NOMO-1 (cell line): ENCODE data around the gene MED14.
"Not testable (repeated sequence)": the region's sequence is repeated elsewhere in the genome, so short reads cannot be mapped to it uniquely, and the experiment has no call there.

Experiments
- DNase-seq, 2 experiments: peaks; one replicate each; lab custom pipeline; 2025; ENCODE audit not compliant: unreplicated experiment in 2 of 2; lab: John Stamatoyannopoulos, UW

MED14 gene

GRCh38 chrX:40732499-40732898, 2.8 kb downstream of the MED14 start:
- DNase-seq: not testable (repeated sequence)

- no peak for DNase-seq
Measured at GRCh38 chrX:40729598-40730584, 5.5 kb downstream of the MED14 start.

DNA sequence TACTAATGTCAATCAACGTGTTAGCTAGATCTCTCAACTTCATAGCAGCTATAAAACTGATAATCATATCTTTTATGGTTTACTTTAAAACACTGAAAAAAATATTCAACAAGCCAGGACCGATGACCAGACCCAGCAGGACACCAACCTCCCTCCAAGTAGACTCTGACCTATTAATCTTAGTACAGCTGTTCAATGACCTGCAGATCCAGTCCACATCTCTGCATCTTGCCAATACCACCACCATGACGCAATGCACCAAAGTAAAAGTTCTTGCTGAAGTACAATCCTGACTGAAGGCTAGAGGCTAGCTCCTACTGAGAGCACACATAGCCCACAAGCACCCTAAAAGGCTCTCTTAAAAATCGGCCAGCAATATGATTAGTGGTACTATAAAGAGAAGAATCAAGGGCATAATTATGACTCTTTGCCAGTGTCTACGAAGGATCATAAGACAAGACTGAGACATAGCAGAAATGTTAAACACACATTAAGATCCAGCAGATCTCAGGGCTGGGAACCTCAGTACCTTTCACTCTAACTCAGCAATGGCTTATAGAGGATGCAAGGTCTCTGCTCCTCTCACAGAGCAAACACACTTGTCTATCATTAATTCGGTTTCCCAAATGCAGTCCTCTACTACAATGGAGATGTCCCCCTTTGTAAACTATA, 7.6 kb downstream of the MED14 start:
- DNase-seq: no peak

DNA sequence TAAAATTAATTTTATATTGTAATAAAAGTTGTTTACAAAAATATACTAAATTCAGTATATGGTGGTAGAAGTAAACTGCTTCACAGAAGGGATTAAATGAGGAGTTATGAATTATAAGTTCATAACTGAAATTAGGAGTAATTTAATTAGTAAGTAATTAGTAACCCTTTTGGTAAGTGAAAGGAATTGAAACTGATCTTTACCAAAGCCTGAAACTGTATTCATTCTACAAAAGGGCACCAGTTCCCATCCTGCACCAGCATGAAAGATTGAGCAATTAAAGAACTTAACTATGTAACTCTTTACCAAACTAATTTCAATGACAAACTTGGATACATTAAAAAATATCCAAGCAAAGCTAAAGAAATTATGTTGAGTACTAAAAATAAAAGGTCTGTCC, 8.2 kb downstream of the MED14 start:
- no peak for DNase-seq

- DNase-seq: no peak
Measured at GRCh38 chrX:40722930-40723329, 12.4 kb downstream of the MED14 start.

DNA sequence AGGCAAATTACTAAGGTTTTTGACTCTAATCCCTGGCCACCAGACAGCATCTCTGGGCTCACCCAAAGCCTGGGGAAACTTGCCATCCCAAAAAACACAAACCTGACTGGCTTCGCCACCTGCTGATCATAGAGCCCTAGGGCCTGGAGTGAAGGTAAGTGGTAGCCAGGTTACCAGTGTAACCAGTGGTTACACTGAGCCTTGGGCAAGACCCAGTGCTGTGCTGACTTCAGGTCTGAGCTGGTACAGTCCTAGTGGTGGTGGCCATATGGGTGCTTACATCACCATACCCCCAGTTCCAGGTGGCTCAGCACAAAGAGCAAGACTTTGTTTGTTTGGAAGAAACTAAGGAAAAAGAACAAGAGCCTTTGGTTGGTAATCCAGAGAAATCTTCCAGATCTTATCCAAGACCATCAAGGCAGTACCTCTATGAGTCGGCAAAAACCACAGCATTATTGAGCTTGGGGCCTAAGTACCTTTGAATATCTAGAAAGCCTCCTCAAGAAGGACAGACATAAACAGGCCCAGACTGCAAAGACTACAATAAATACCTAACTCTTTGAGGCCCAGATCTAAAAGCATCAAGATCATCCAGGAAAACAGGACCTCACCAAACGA, 13.7 kb downstream of the MED14 start:
- DNase-seq: no peak

GRCh38 chrX:40720792-40721191, 14.6 kb downstream of the MED14 start:
- DNase-seq: no peak

DNA sequence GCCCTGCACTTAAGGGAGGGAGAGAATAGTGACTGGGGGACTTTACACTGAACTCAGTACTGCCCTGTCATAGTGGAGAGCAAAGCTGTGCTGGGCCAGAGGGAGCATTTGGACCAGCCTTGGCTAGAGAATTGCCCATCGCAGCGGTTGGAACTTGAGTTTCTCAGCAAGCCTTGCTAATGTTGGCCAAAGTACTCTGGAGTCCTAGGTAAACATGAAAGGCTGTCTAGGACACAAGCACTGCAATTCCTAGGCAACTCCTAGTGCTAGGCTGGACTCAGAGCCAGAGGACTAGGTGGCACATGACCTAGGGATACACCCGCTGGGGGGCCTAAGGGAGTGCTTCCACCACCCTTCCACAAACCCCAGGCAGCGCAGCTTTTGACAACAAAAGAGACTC, 15.0 kb downstream of the MED14 start:
- no peak for DNase-seq

GRCh38 chrX:40719731-40720130, 15.6 kb downstream of the MED14 start:
- no peak for DNase-seq

- DNase-seq: no peak
Measured at GRCh38 chrX:40719218-40719617, 16.1 kb downstream of the MED14 start.

DNA sequence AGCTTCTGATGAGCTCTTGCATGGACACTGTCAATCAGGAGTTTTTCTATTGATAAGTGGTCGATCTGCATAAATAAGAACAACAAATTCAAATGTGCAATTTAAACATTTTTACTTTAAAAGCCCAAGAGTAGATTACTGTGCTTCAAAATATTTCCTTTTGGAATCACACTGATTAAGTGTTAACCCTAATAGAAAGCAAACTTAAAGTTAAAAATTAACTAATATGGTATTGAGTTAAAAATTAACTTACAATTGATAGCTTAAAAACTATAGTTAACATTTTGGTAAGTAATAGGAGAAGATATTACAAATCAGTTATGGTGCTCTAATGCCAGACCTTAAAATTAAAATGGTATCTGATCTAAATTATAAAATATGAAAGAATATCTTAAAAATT, 25.9 kb downstream of the MED14 start:
- DNase-seq: no peak

DNA sequence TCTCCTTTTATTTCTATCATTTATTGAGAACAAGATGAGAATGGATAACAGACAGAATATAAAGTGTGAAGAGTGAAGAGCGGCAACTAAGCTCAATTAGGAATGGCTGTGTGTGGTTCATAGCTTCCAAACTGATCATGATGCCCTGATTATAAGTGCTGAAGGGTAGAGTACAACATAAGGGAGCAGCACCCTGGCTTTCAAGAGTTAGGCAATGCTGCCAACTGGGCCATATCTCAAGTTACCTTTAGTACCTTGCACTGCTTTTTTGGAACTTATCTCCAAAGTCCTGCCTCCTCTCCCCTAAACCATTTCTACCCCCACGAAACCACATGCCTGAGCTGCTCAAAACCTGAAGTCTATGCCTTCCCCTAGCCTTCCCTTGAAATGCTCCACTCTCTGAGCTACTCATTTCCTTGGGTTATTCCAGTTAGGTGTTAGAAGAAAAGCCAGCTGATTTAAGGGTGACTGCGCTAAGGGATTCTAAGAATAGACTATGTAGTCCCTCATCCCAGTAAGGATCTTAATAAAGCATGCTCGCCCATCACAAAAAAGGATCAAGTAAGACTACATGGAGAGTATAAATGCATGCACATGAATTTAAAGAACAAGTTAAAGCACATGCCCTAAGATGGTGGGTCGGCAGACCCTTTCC, 29.6 kb downstream of the MED14 start:
- DNase-seq: no peak

DNA sequence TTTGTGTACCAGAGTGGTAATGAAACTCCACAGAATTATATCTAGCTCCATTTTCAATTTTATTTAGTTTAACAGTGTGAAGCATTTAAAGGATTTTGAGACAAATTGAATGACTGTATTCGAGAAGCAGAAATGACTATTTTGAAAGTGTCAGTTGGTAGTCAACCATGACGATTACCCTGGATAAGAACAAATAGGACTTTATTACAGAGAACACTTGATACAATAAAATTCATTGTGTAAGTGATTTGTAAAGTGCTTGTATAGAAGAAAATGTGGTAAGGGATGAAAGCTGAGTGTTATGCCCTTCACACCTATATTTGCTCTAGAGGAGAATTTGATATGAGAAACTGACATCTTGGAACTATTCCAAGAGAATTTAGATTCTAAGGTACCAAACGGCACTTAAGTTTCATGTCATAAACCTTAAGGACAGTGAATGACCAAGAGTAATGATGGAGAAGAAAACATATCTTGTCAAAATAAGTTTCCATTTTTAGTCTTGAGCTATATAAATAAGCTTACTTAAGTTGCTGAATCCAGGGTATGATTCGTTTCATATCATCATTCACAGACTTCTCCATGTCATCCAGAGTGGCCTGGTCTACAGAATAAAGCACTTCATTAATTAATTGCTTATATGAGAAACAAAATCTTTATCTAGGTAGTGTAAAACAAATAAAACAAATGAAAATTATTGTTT, 34.6 kb downstream of the MED14 start:
- no peak for DNase-seq

DNA sequence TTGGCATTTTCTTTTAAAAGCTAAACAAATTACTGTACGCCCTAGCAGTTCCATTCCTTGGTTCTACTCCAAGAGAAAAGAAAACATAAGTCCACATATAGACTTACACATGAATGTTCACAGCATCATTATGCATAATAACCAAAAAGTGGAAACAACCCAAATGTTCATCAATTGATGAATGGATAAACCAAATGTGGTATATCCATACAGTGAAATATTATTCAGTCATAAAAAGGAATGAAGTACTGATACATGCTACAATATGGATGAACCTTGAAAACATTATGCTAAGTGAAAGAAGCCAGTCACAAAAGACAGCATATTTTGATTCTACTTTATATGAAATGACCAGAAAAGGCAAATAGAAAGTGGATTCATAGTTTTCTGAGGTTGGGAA, 36.5 kb downstream of the MED14 start:
- no peak for DNase-seq

GRCh38 chrX:40694802-40695201, 40.5 kb downstream of the MED14 start:
- DNase-seq: no peak

DNA sequence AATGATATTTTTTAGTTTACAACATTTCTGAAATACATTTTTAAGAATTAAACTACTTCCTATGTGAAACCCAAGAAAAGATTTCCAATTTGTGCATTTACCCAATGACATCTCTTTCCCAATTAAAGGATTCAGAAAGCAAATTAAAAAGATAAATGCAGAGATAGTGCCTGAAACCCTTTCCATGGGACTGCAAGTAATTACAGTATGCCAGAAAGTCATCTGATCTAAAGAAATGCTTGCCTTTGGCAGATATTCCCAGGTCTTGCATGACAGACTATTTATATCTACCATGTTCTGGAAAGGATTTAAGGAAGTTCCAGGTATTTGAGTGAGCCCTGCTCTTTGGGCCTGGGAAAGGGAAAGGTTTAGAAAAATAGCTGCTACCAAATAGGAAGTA, 46.4 kb downstream of the MED14 start:
- no peak for DNase-seq

DNA sequence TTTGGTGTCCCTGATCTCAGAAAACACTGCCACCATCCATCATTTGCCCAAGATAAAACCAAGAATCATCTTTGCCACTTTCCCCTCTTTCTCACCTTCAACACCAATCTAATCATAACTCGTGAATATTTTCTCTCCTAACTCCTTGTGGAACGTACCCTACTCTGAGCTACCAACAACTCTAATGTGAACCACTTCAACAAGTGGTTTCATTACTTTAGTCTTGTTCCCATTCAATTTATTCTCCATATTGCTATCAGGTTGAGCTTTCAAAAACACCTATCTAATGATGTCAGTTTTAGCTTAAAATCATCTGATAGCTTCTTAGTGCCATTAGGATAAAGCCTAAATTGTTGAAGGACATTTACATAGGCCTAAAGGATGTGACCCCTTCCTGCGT, 48.2 kb downstream of the MED14 start:
- DNase-seq: no peak

DNA sequence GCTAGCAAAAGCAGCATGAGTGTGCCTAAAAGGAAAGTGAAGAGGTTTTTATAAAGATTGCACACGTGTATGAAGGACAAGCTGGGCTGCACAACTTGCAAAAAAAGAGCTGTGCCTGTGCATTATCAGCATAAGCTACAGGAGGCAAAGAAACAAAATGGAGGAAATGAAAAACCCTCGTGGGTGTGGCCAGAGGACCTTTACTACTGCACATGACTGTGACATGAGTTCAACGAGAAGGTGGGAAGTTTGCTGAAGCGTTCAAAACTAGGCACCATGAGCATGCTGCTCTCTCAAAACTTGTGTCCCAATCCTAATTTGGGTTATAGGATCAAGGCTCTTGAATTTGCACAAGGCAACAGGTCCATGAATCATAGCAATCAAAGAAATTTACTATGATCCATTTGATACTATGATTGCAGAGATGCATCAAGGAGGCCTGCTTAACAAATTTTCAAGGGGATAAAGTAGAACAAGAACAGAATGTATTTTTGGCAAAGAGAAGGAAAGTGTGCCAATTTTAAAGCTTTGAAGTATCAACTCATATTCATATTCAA, 49.9 kb downstream of the MED14 start:
- no peak for DNase-seq

- no peak for DNase-seq
Measured at GRCh38 chrX:40684092-40684491, 51.2 kb downstream of the MED14 start.

- no peak for DNase-seq
Measured at GRCh38 chrX:40683245-40683644, 52.1 kb downstream of the MED14 start.
